Smooth muscle cell of the brain vasculature (primary cell): Measurements from ENCODE around the gene JTB.

Source experiments
- DNase-seq: peaks from one replicate; pipeline ENCODE4 v3.0.0-alpha.2; 2012; ENCODE audit warnings: low read depth, low spot score

The JTB gene

DNA sequence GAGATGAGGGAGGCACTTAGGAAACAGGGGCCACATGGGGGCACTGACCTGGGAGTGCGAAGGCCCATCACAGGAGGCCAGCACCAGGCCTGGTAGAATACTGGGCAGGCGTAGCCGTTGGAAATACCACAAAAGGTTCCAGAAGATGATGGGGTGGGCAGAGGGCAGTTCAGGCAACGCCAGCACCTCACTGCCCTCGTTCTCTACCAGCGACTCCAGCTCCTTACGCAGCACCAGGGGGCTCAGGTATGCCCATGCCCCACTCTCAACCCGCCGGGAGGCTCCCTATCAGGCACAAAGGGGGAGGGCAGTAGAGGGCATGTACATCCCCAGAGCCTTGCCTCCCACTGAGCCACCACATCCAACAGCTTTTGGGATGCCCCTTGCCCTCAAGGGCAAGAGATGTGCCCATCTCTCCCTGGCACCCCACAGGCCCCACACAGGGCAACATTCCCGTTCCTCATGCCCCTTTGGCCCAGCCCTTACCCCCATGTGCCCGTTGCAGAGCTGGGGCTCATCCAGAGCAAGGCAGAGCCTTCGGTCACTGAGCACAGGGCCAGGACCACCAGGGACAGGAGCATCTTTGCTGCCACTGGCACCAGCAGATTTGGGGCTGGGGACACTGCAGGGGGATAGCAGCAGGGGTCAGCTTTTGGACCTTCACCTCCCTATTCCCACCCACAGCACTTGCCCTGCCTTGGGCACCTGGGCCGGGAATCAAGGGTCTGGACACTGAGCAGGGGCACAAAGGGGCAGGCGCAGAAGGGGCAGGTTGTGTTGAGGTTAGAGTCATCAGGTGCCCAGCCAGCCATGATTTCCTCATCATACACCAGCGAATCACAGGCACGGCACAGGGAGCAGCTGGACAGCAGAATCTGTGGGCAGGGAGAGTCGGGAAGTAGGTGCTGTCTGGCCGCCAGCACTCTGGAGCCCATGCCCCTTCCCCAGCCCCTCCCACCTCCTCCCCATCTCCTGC, 45.0 kb downstream of the JTB start:
- no peak for DNase-seq

DNA sequence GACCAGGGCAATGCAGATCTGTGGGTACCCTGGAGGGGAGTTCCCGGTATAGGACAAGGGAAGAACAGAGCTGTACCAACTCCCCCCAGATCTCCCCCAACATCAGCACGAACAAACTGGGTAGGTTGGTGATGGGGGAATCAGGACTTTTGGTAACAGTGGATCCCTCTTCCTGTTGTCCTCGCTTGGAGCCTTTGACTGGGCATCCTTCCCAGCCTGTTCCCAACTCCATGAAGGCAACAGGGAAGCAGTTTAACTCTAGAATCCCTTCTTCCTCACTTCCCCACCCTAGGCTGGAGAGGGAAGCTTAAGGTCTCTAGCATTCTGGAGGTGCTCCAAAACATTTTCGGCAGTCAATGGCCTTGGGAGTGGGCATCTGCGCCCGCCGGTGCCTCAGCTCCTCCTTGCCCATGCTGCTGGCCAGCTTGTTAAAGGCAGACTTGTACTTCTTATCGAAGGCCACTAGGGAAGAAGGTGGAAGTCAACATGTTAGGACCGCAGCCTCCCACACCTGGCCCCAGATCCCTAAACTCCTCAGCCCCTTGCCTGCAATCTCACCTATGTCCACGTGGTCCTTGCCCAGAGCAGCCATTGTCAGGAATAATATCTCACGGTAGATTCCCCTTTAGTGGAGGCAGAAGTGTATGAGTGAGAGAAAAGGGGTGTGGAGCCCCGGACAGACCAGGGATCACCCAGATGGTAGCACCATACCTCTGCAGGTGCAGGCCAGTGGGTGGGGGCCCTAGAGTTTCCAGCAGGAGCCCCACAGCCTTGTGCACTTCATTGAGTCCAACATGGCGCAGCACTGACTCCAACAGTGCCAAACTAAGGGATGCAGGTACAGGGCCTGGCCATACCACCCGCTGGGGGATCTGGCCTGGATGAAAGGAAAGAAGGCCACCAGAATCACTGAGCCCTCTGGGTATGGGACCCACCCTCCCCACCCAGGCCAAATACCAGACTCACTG, 47.2 kb downstream of the JTB start:
- no peak for DNase-seq

DNA sequence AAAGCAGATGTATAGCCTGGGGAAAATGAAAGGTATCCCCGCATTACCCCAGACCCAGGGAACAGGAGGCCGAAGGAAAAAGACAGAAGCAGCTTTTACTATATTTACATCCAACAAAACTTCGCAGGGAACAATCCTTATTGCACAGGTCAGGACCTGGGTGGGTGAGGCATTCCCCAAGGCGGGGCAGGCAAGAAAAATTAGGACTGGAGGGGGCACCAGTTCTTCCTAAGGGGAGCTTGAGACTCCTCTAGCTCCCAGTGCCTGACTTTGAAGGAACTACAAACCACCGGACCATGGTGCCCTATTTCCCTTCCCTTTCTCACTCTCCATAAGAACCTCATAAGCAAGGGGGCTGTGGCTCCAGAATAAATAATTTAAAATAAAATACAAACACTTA, 48.0 kb downstream of the JTB start:
- DNase-seq, result no peak

GRCh38 chr1:153928791-153929341, 48.6 kb downstream of the JTB start:
- DNase-seq, result no peak

DNA sequence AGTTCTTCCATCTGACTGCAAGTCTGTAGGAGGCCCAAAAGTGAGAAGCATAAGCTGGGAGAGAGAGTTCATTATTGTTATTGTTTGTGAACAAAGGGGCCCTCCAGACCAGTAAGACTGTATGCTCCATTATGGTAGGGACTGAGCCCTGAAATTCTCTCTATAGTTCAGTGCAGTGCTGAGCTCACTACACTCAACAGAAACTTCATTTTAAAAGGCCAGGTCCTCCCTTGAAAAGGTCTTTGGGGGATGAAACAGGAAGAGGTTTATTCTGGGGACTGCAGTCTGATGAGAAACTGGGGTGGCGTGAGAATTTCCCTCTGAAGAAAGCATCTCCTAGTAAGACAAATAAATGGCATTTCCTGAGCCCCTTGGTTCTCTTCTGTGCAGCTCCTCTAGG, 49.2 kb downstream of the JTB start:
- DNase-seq, result no peak

GRCh38 chr1:153926405-153926804, 51.1 kb downstream of the JTB start:
- DNase-seq, result no peak
